Endothelial cell (in vitro differentiated cells): ENCODE data around the gene PTCD3. TPM values are rescaled to one million over a fixed set of nuclear protein-coding genes. Genes with fewer than 3 reads are reported as not detected.

Experiments
- DNase-seq: peaks from one replicate; pipeline ENCODE4 v3.0.0; 2021; ENCODE audit warnings: low spot score
- H3K27ac Mint-ChIP-seq: one replicate; pipeline ENCODE4 v1.8.0; 2021; ENCODE audit warnings: mixed read lengths, inconsistent platforms; ENCODE audit not compliant: unreplicated experiment
- H3K27me3 Mint-ChIP-seq: one replicate; pipeline ENCODE4 v1.8.0; 2021; ENCODE audit warnings: mild to moderate bottlenecking, moderate library complexity, mixed read lengths, inconsistent platforms; ENCODE audit not compliant: unreplicated experiment
- H3K36me3 Mint-ChIP-seq: one replicate; pipeline ENCODE4 v1.8.0; 2021; ENCODE audit warnings: mild to moderate bottlenecking, low read depth, mixed read lengths, inconsistent platforms; ENCODE audit not compliant: unreplicated experiment
- H3K4me1 Mint-ChIP-seq: one replicate; pipeline ENCODE4 v1.8.0; 2021; ENCODE audit warnings: mild to moderate bottlenecking, mixed read lengths, inconsistent platforms; ENCODE audit not compliant: unreplicated experiment
- H3K4me3 Mint-ChIP-seq: one replicate; pipeline ENCODE4 v1.8.0; 2021; ENCODE audit warnings: mild to moderate bottlenecking, mixed read lengths, inconsistent platforms; ENCODE audit not compliant: unreplicated experiment
- H3K9me3 Mint-ChIP-seq: one replicate; pipeline ENCODE4 v1.8.0; 2021; ENCODE audit warnings: mixed read lengths, inconsistent platforms; ENCODE audit not compliant: unreplicated experiment
- CTCF ChIP-seq: fragments of 200-600 bp; sonication (generic); IDR thresholded peaks from one replicate; pipeline ENCODE4 v1.5.0; 2021; ENCODE audit warnings: antibody characterized with exemption; ENCODE audit not compliant: unreplicated experiment
- total RNA-seq: library from RNA; stranded (reverse); fragmentation: NEBNext Ultra II Directional; extraction: Animal tissue kit (Norgen Biotek cat#: 25700); gene quantifications from one replicate; pipeline ENCODE4 v1.2.1, GENCODE V29; 2021; ENCODE audit not compliant: unreplicated experiment

The PTCD3 gene
- total RNA-seq, 1 donor from 2014 or later, result 80.9 TPM

- DNase-seq, result no peak
- Mint-ChIP-seq H3K4me1 (no peaks in the 10 kb centered on the region), H3K9me3 (no peaks in the 10 kb centered on the region), H3K27me3 (no peaks in the 10 kb centered on the region), H3K4me3 (no peak overlapping the region), H3K36me3 (peaks cover 17% of the 10 kb centered on the region), H3K27ac (no peak overlapping the region)
- no peak for TF ChIP-seq CTCF
Observed at GRCh38 chr2:86157009-86157556, 51.0 kb downstream of the PTCD3 start.

GRCh38 chr2:86158286-86158685 is 52.3 kb downstream of the PTCD3 start:
- Mint-ChIP-seq H3K27me3 (no peaks in the 10 kb centered on the region), H3K4me3 (no peak overlapping the region), H3K36me3 (peaks cover 19% of the 10 kb centered on the region), H3K9me3 (no peaks in the 10 kb centered on the region), H3K4me1 (no peaks in the 10 kb centered on the region), H3K27ac (no peak overlapping the region)
- no peak for TF ChIP-seq CTCF
- DNase-seq, result no peak

- peaks cover 17% of the 10 kb centered on the region for H3K36me3 Mint-ChIP-seq
Observed at GRCh38 chr2:86160156-86160952, 54.3 kb downstream of the PTCD3 start.

GRCh38 chr2:86170449-86170848 is 64.4 kb downstream of the PTCD3 start:
- no peak for DNase-seq
- no peak for TF ChIP-seq CTCF
- H3K4me1 Mint-ChIP-seq, result no peaks in the 10 kb centered on the region
- peaks cover 25% of the 10 kb centered on the region for H3K36me3 Mint-ChIP-seq
- H3K4me3 Mint-ChIP-seq, result no peak overlapping the region
- no peak overlapping the region for H3K27ac Mint-ChIP-seq
- no peaks in the 10 kb centered on the region for H3K9me3 Mint-ChIP-seq
- H3K27me3 Mint-ChIP-seq, result no peaks in the 10 kb centered on the region

More at GRCh38 chr2:86160156-86160952, 54.3 kb downstream of the PTCD3 start:
- no peak for TF ChIP-seq CTCF
- no peaks in the 10 kb centered on the region for H3K4me1 Mint-ChIP-seq
- peak overlapping the region; percentile 18 for H3K4me3 Mint-ChIP-seq
- DNase-seq, result no peak
- no peak overlapping the region for H3K27ac Mint-ChIP-seq
- no peaks in the 10 kb centered on the region for H3K27me3 Mint-ChIP-seq
- no peaks in the 10 kb centered on the region for H3K9me3 Mint-ChIP-seq

- Mint-ChIP-seq H3K4me3 (no peak overlapping the region), H3K27me3 (no peaks in the 10 kb centered on the region), H3K9me3 (no peaks in the 10 kb centered on the region), H3K4me1 (no peaks in the 10 kb centered on the region), H3K27ac (no peak overlapping the region), H3K36me3 (peaks cover 28% of the 10 kb centered on the region)
- TF ChIP-seq CTCF, result no peak
- no peak for DNase-seq
Observed at GRCh38 chr2:86171295-86171694, 65.3 kb downstream of the PTCD3 start.
